Stimulated activated CD8-positive, alpha-beta memory T cell treated with anti-CD3 and anti-CD28 coated beads, Interleukin-4, amount 100 ng/mL, for 48 hours (primary cell): ENCODE results near the gene FATE1.
A peak's percentile ranks its signal among the peaks of the same experiment; 100 is the strongest.

Experiments used
- DNase-seq: peaks from one replicate; pipeline ENCODE4 v3.0.0-alpha.2; 2020

The FATE1 gene

DNA sequence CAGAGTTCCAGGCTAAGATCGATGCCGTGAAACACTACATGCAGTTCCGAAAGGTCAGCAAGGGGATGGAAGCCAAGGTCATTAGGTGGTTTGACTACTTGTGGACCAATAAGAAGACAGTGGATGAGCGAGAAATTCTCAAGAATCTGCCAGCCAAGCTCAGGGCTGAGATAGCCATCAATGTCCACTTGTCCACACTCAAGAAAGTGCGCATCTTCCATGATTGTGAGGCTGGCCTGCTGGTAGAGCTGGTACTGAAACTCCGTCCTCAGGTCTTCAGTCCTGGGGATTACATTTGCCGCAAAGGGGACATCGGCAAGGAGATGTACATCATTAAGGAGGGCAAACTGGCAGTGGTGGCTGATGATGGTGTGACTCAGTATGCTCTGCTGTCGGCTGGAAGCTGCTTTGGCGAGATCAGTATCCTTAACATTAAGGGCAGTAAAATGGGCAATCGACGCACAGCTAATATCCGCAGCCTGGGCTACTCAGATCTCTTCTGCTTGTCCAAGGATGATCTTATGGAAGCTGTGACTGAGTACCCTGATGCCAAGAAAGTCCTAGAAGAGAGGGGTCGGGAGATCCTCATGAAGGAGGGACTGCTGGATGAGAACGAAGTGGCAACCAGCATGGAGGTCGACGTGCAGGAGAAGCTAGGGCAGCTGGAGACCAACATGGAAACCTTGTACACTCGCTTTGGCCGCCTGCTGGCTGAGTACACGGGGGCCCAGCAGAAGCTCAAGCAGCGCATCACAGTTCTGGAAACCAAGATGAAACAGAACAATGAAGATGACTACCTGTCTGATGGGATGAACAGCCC lies 28.0 kb downstream of the FATE1 start:
- DNase-seq = no peak

DNA sequence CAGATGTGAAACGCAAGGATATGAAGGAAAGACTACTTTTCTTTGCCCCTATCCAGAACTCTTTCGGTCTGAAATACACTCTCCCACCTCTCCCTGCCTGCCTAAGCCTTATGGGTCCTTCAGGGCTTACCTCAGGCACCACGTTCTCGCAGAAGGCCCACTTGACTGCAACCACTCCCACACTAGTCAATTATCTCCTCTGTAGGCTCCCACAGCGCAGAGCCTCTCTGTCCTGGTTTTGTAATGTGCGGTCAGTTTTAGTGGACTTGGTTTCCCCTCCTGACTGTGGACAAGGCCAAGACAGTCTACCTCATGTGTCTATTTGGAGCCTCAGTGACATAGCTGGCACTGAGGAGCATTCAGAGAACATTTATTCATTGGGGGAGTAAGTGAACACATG lies 29.8 kb downstream of the FATE1 start:
- DNase-seq = no peak

DNA sequence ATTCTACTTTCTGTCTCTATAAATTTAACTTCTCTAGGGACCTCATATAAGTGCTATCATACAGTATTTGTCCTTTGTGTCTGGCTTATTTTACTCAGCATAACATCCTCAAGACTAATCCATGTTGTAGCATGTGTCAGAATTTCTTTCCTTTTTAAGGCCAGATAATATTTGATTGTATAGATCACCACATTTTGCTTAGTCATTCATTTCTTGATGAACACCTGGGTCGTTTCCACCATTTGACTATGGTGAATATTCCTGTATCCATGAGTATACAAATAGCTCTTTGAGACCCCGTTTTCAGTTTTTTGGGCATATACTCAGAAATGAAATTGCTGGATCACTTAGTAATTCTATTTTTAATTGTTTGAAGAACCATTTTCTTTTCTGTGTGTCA lies 30.7 kb downstream of the FATE1 start:
- DNase-seq = no peak

DNA sequence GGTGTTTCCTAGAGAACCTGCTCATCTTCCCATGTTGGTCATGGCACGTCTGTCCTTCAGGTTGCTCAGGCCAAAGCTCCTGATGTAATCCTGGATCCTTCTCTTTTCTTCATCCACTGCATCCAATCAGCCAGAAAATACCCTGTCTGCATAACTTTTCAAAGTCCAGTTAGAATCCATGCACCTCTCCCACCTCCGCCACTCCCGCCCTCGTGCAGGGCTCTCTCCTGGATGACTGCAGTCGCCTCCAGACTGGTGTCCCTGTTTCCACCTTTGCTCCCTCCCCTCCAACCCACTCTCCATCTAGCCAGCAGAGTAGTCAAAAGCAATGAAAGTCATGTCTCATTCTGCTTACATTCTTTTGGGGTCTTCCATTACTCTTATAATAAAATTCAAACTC lies 34.7 kb downstream of the FATE1 start:
- DNase-seq = no peak

DNA sequence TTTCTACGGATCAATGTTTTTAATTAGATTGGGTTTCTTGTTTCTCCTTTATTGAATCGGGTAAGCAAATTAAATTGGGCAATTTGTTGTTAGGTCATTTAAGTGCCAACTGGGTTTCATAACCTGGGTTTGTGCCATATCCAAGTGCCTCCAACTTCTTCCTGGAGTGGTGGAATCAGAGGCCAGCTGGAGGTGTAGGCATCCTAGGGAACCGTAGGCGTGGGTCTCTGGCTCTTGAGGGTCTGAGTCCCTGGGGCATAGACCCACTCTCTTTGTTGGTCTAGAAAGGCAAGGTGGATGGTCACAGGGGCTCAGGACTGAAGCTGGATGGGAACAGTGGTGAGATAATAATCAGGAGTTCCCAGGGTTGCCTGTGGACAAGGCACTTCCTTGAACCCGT lies 37.0 kb downstream of the FATE1 start:
- DNase-seq = no peak

DNA sequence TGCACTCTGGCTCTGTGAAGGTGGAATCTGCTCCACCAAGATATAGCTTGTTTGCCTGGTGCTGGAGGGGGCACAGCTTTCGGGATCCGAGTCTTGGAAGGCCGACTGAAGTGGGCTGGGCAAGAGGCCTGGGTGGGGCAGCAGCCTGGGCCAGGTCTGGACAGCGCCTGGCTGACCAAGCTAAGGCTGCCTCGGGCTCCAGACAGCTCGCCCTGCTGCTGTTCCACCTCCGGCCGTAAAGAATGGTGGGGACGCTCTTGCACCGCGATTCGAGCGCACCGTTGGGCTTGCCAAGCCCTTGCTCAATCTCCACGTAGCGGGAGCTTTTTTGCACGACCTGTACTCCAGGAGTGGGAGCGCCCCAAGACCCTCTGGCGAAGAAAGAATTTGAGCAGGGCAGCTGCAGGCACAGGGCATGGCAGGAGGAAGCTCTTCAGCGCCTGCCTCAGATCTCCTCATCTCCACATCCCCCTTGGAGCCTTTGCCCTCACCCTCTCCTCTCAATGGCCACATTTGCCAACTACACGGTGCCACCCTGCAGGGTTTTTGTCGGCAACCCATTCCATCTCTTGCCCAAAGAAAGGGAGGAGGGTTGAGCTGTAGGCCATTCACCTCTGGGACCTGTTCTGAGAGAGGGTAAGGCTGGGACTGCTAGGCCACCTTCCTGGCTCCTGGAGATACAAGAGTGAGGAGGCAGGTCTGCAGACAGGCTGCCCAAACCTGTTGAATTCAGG lies 37.6 kb downstream of the FATE1 start:
- peak; percentile 29 for DNase-seq

DNA sequence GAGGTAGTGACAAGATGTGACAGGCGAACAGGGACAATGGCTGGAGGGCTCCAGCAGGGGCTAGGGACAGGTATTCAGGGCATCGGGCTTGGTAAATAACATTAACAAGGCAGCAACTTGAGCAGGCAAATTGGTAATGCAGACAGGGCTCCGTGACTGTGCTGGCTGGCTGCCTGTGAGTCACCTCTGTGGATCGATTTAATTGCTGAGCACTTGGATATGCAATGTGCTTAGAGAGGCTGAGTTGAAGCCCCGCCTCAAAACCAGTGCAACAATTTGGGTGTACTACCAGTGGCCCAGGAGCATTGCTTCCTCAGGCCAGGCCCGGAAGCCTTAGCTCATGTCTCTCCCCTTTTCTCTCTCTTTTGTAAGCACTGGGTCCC lies 38.2 kb downstream of the FATE1 start:
- DNase-seq = no peak

DNA sequence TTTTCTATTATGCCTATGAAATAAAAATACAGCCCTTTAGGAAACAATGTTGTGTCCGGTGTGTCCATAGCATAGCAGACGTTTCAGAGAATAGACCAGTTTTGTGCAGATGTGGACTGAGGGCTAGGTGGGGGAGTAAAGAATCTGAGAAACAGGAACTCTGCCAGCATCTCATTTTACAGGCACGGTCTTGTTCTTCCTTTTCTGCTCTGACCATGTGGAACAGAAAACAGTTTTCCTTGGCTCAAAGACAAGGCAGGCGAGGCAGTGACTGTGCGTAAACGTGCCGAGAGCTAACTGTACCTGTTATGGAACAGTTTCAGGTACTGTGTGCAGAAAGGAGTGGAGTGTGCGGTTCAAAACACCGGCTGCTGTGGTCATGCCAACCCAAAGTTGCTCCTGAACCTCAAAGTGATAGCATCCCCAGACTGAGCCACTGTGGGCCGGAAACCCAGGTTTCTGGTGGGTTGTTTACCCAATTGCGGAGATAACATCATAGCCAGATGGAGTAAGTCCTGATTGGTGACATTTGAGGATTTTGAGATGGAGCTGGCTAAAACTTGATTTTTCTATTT lies 38.9 kb downstream of the FATE1 start:
- DNase-seq = no peak

DNA sequence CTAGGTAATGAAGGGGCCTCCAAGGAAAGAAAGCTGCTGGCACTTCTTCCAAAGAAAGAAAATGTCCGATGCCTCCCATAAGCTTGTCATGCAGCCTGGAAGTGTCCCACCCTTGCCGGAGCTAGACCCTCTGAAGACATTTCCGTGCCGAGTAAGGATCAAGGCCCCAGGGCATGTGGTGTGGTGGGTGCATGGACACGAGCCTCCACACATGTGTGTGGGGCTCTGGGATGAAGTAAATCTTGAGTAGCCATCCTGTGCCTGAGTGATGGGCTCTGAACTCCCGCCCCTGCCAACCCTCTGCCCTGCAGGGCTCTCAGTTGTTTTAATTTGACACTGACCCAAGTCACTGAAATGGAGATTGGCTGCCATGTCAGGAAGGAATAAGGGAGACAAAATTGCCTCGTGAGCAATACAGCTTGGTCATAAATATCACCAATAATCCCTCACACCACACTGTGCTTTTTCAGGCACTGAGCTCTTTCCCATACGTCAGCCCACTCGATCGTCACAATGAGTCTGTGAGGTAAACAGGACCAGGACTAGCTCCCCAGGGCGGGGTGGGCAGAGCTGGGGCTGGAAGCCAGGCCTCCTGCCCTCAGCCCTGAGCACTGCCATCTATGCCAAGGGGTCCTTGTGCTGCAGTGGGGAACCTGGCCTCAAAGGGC lies 43.3 kb downstream of the FATE1 start:
- no peak for DNase-seq

DNA sequence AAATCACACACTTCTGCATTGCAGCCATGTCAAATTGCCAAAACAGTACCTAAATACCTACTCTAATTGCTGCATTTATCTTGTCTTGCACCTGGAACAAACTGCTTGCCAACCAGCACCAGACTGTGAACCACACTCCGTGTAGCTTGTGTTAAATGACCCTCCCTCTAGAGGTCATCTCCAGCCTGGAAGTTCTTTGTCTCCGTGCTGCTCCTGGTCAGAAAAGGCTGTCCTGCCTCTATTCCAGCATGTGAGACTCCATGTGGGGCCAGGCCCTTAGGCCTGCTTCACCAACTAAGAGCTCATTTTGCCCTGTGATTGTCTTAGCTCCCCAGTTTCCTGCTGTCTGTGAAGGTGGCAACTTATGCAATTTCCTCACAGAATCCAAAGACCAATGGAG lies 47.0 kb downstream of the FATE1 start:
- DNase-seq = no peak

DNA sequence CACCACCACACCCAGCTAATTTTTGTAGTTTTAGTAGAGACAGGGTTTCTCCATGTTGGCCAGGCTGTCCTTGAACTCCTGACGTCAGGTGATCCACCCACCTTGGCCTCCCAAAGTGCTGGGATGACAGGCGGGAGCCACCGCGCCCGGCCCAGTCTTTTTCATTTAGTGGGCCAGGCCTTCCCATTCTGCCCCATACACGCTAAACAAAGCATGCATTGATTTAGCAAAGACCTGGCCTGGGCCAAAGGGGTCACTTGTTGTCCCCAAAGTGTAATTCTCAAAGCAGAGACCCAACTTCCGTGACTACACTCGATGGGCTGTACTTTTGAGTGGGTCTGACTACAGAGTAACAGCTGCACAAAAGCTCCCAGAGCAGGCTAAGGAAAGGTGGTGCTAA lies 47.9 kb downstream of the FATE1 start:
- DNase-seq = no peak

DNA sequence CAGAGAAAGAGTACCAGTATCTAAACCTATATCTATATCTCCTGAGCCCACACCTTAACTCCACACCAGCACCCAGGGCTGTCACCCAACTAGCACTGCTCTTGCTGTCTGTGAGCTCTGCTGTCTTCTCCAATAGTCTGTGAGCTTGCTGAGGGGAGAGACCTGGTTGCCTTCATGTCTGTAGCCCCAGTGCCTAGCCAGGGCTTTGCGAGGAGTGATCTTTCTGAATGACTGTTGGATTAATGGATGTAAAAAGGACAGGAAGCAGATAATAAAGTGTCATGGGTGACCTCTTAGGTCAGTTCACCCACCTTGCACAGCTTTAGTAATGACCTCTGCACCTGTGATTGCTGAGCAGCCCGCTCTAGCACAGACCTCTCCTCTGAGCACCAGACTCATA lies 49.2 kb downstream of the FATE1 start:
- DNase-seq = no peak

DNA sequence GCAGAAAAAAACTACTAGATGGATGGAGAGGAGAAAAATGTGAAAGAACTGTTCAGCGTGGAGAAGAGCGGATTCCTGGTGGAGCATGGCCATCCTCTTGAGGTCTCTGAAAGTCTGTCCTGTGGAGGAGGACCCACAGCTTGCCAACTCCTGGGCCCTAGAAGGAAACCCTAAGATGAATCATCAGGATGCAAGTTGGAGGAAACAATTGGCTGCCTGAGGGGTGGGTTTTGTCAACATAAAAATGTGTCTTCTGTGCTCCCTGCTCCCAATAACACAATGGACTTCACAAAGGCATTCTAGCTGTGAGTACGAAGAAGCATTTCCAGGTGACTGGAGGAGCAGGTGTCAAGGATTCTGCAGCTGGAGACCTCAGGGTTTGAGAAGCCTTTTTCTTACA lies 55.9 kb downstream of the FATE1 start:
- DNase-seq = no peak
